OCI-LY3 (cell line): Measurements from ENCODE around the gene CALML4.
"Not testable (repeated sequence)": the region's sequence is repeated elsewhere in the genome, so short reads cannot be mapped to it uniquely, and the experiment has no call there.

ENCODE experiments used
- CTCF ChIP-seq: fragments of 200-600, 300-600 bp; sonication (generic); IDR thresholded peaks from 2 replicates; pipeline ENCODE4 v1.5.1; 2014; ENCODE audit warnings: antibody characterized with exemption, low read length, low read depth
- EZH2phosphoT487 ChIP-seq: fragments of 200-600 bp; shearing (Covaris generic); IDR thresholded peaks from 2 replicates; pipeline ENCODE4 v1.6.1; 2018; ENCODE audit warnings: antibody characterized with exemption, mixed run types, low read depth

GRCh38 chr15:68234520-68234919 lies 29.4 kb upstream of the CALML4 start:
- not testable (repeated sequence) for TF ChIP-seq CTCF, EZH2phosphoT487
